ENCODE results near the gene MSI2.
"Not testable (repeated sequence)": the region's sequence is repeated elsewhere in the genome, so short reads cannot be mapped to it uniquely, and the experiment has no call there.

DNA sequence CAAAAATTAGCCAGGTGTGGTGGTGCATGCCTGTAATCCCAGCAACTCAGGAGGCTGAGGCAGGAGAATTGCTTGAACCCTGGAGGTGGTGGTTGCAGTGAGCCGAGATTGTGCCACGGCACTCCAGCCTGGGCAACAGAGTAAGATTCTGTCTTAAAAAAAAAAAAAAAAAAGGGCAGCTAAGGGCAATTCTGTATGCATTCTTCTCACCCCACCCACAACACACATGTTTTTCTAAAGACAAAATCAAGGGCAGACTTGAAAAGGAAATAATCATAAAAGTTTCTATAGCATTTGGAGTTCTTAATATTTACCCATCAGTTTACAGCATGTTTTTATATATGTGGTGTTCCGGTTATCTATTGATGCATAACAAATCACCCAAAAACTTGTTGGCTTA is 242.9 kb downstream of the MSI2 start:
- not testable (repeated sequence) for TF ChIP-seq CTCF (conservative IDR thresholded peaks at IDR 0.05; ENCODE audit: low read length); EZH2phosphoT487 (IDR thresholded peaks at IDR 0.05; ENCODE audit: borderline replicate concordance, low read depth, low read length)
